GM19397 (cell line): ENCODE results near the gene SLC3A2.
"Not testable (repeated sequence)": the region's sequence is repeated elsewhere in the genome, so short reads cannot be mapped to it uniquely, and the experiment has no call there.

Source experiments
- ATAC-seq: cut with Tn5 transposase; IDR thresholded peaks from one replicate; pipeline ENCODE4 v1.9.1; 2021; ENCODE audit warnings: mild to moderate bottlenecking, moderate library complexity; ENCODE audit not compliant: unreplicated experiment

The SLC3A2 gene

GRCh38 chr11:62925745-62926679 is 45.3 kb downstream of the SLC3A2 start:
- ATAC-seq: no peak

DNA sequence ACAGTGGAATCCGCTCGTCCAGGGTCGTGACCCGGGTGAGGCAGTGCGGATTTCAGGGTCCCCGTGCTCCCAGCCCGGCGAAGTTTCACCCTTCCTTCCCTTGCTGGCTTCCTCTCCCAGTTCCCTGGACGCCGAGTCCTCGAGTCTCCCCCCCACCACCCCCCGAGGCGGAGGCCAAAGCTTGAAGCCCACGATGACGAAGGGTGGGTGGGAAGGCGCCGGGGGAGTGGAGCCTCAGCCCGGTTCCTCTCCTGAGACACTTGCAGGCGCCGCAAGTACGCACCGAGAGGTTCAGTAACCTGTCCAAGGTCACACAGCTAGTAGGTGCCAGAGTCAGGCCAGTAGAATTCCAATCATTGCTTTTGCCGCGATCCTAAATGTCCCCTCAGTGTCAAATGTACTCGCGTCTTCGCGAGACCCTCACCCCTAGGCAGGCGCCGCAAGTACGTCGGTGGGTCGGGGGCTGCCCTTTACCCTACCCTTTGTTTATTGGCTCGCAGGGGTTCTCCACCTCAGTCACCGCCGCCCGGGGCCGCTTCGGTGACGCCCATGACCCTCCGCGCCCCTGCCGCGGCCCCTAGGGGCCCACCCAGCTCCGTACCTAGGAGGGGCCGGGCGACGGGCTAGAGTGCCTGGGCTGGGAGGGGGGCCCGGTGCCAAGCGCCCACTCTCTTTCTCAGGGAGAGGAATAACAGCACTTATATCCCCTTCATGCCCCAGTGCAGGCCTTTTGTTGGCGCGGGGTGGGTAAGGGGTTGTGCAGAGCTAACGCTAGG is 46.2 kb downstream of the SLC3A2 start:
- no peak for ATAC-seq

- ATAC-seq: no peak
These were observed 47.3 kb downstream of the SLC3A2 start for GRCh38 chr11:62928011-62928410.

DNA sequence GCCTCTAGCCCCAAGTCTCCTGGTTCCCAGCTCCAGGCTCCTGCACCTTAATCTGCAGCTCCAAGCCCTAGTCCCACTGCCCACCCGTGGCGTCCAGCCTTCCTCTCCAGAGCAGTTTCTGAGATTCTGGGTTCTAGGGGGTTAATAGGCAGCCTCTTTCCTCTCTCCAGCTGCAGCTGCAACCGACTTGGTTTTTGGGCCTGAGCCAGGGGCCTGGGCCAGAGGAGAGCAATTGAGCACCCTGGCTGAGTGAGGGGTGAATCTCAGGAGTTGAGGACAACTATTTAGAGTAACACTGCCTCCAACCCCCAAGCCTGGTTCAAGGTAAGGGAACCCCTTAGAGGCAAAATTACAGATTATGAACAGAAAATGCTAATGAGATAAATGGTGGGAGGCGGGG is 49.5 kb downstream of the SLC3A2 start:
- ATAC-seq: no peak

DNA sequence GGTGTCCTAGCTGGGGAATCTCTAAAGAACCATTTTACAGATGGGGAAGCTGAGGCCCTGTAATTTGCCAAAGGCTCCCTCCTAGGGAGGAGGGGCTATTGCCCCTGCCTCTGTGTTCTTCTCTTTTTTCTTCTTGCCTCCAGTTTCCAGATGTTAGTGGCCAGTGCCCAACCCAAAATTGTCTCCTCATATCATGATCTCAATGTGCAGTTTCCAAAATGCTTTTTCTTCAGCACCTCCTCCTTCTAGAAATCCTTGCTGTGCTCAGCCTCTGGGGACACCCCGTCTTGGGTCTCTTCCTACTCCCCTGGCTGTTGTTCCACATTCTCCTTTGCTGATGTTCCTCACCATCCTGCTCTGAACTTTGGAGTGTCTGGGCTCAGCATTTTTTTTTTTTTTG is 50.0 kb downstream of the SLC3A2 start:
- no peak for ATAC-seq

GRCh38 chr11:62931499-62932278 is 51.0 kb downstream of the SLC3A2 start:
- no peak for ATAC-seq

DNA sequence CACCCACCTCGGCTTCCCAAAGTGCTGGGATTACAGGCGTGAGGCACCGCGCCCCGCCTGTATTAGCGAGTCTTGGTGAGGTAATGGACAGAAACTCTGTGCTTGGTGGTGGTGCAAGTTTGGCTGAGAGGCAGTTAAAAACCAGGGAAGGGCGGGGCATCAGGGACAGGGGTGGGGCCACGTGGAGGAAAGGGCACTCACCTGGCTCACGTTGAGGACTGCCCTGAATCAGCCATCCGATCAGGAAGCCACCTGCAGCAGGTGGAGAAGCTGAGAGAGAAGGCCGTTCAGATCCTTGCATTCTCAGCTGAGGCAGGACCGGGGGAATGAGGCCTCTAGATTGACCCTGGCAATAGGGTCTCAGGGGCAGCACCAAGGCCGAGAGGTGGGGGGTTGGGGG is 52.6 kb downstream of the SLC3A2 start:
- no peak for ATAC-seq

- no peak for ATAC-seq
These were observed 53.2 kb downstream of the SLC3A2 start for GRCh38 chr11:62933750-62934495.

- no peak for ATAC-seq
These were observed 53.7 kb downstream of the SLC3A2 start for GRCh38 chr11:62934496-62934785.

DNA sequence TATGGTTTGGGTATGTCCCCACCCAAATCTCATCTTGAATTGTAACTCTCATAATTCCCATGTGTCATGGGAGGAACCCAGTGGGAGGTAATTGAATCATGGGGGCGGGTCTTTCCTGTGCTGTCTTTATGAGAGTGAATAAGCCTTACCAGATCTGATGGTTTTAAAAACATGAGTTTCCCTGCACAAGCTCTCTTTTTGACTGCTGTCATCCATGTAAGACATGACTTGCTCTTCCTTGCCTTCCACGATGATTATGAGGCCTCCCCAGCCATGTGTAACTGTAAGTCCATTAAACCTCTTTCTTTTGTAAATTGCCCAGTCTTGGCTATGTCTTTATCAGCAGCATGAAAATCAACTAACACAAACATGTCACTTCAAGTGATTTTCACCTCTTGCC is 56.8 kb downstream of the SLC3A2 start:
- ATAC-seq: not testable (repeated sequence)
